NCI-H2171 (cell line): ENCODE measurements around the gene TMEM225B.
A peak's percentile ranks its signal among the peaks of the same experiment; 100 is the strongest.
"Not testable (repeated sequence)": the region's sequence is repeated elsewhere in the genome, so short reads cannot be mapped to it uniquely, and the experiment has no call there.

Experiments used
- DNase-seq: peaks from one replicate; lab custom pipeline; 2025; lab: John Stamatoyannopoulos, UW

Gene TMEM225B

GRCh38 chr7:99597762-99598501, at the start of gene TMEM225B:
Gene TMEM225B, plus strand, starts transcription at chr7:99598267. Its CDS starts 6,122 bp downstream, at chr7:99604389.
- DNase-seq = no peak

GRCh38 chr7:99549545-99549944, 48.5 kb upstream of the TMEM225B start:
- not testable (repeated sequence) for DNase-seq

GRCh38 chr7:99551334-99551733, 46.7 kb upstream of the TMEM225B start:
- DNase-seq = no peak

- peak; percentile 92 for DNase-seq
These were observed 46.2 kb upstream of the TMEM225B start, which contains the start of gene FAM200A for GRCh38 chr7:99551767-99552463. Gene FAM200A, minus strand, starts transcription at chr7:99552114. Its CDS starts 3,707 bp downstream, at chr7:99548407.

- DNase-seq = no peak
These were observed 45.0 kb upstream of the TMEM225B start for GRCh38 chr7:99553039-99553438.

GRCh38 chr7:99554939-99555338, 43.1 kb upstream of the TMEM225B start:
- no peak for DNase-seq

GRCh38 chr7:99557196-99557607, 40.9 kb upstream of the TMEM225B start:
- no peak for DNase-seq

GRCh38 chr7:99557940-99558305, 40.1 kb upstream of the TMEM225B start:
- peak; percentile 63 for DNase-seq

GRCh38 chr7:99558306-99559174, 39.5 kb upstream of the TMEM225B start, which contains the start of gene ZNF655:
Gene ZNF655, plus strand, starts transcription at chr7:99558642. Its CDS starts 1,918 bp downstream, at chr7:99560560.
- peak; percentile 96 for DNase-seq

- DNase-seq = no peak
These were observed 38.7 kb upstream of the TMEM225B start for GRCh38 chr7:99559175-99559915.

- DNase-seq = no peak
These were observed 37.0 kb upstream of the TMEM225B start for GRCh38 chr7:99560834-99561736.

GRCh38 chr7:99561737-99562051, 36.4 kb upstream of the TMEM225B start:
- no peak for DNase-seq

GRCh38 chr7:99562114-99562784, 35.8 kb upstream of the TMEM225B start:
- DNase-seq = no peak

- no peak for DNase-seq
These were observed 35.2 kb upstream of the TMEM225B start for GRCh38 chr7:99562832-99563231.

- no peak for DNase-seq
These were observed 34.4 kb upstream of the TMEM225B start for GRCh38 chr7:99563650-99564049.

- DNase-seq = not testable (repeated sequence)
These were observed 29.3 kb upstream of the TMEM225B start for GRCh38 chr7:99568770-99569169.

GRCh38 chr7:99571768-99572167, 26.3 kb upstream of the TMEM225B start:
- no peak for DNase-seq

- no peak for DNase-seq
These were observed 24.8 kb upstream of the TMEM225B start for GRCh38 chr7:99573257-99573656.

GRCh38 chr7:99576251-99576650, 21.8 kb upstream of the TMEM225B start:
- no peak for DNase-seq
